ENCODE measurements around the gene PHF1. TPM values are rescaled to one million over a fixed set of nuclear protein-coding genes. Genes with fewer than 3 reads are reported as not detected.

The PHF1 gene
- total and polyA plus RNA-seq, 2 of the 4 experiments (the other 2 are of a cell fraction), result 9.0 to 47.2 TPM

- Histone ChIP-seq H4K91ac (ENCODE audit: insufficient read depth, low read depth, low read length) (no peak overlapping the region), H3K4ac (ENCODE audit: low read depth, low read length) (no peak overlapping the region), H3K23ac (ENCODE audit: low read depth, low read length) (no peak overlapping the region), H2BK20ac (ENCODE audit: low read depth, low read length) (no peak overlapping the region), H4K5ac (ENCODE audit: low read depth, low read length) (no peak overlapping the region), H3K9ac (ENCODE audit: low read depth, low read length) (no peak overlapping the region), H2AK9ac (replicated peaks; ENCODE audit: low read depth, low read length, poor library complexity) (no peak overlapping the region), H3K36me3 (ENCODE audit: control insufficient read depth, insufficient read depth, low read length) (peaks cover 71% of the 10 kb centered on the region), H2BK120ac (ENCODE audit: low read depth, low read length) (no peak overlapping the region), H2BK5ac (ENCODE audit: low read depth, low read length, poor library complexity, severe bottlenecking) (no peak overlapping the region), H2BK15ac (ENCODE audit: low read depth, low read length) (no peak overlapping the region), H2AK5ac (ENCODE audit: low read depth, low read length) (no peak overlapping the region), H3K56ac (ENCODE audit: extremely low read depth, insufficient read depth, low read length) (no peak overlapping the region), H3K14ac (replicated peaks; ENCODE audit: low read depth, low read length) (no peak overlapping the region), H3K4me1 (ENCODE audit: control insufficient read depth, insufficient read depth, low read length) (no peaks in the 10 kb centered on the region), H4K20me1 (ENCODE audit: insufficient read depth, low read length) (no peaks in the 10 kb centered on the region), H3K4me3 (ENCODE audit: insufficient read depth, low read depth, low read length) (no peak overlapping the region), H3K9me1 (ENCODE audit: insufficient read depth, low read length) (no peaks in the 10 kb centered on the region; the same call in 1 of the 2 replicates), H3K18ac (ENCODE audit: low read depth, low read length) (no peak overlapping the region), H3K4me2 (ENCODE audit: low read depth, low read length) (no peak overlapping the region), H3K9me3 (ENCODE audit: control insufficient read depth, insufficient read depth, low read length) (no peaks in the 10 kb centered on the region), H3K27me3 (ENCODE audit: control insufficient read depth, insufficient read depth, low read length) (no peaks in the 10 kb centered on the region), H4K8ac (ENCODE audit: low read depth in 2 of 2, low read length in 2 of 2) (no peak overlapping the region), H2AFZ (replicated peaks; ENCODE audit: low read length, poor library complexity) (no peak overlapping the region), H3K27ac (ENCODE audit: insufficient read depth, low read length) (no peak overlapping the region), H3K79me1 (ENCODE audit: low read depth in 1 of 2, low read length in 2 of 2) (peaks cover 0 to 9% of the 10 kb centered on the region in 2 experiments; a peak in 2 of 4 replicates)
- CTCF ChIA-PET, result no interaction called here
- DNase-seq (no peak), ATAC-seq (ENCODE audit: low read depth) (no peak)
- TF ChIP-seq MAZ (IDR thresholded peaks at IDR 0.05; ENCODE audit: borderline replicate concordance, low read depth, low read length), result no peak
- TF ChIP-seq, protein P1, sequence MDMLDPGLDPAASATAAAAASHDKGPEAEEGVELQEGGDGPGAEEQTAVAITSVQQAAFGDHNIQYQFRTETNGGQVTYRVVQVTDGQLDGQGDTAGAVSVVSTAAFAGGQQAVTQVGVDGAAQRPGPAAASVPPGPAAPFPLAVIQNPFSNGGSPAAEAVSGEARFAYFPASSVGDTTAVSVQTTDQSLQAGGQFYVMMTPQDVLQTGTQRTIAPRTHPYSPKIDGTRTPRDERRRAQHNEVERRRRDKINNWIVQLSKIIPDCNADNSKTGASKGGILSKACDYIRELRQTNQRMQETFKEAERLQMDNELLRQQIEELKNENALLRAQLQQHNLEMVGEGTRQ (IDR thresholded peaks at IDR 0.05; ENCODE audit: low read depth, low read length), result no peak
- no peak for TF ChIP-seq FOS (IDR thresholded peaks at IDR 0.05; ENCODE audit: low read depth, low read length)
- TF ChIP-seq SMC3 (IDR thresholded peaks at IDR 0.05; ENCODE audit: low read depth, low read length), result no peak
- TF ChIP-seq CTCF (conservative IDR thresholded peaks at IDR 0.05; ENCODE audit: low read depth, low read length), result no peak
- TF ChIP-seq RFX5 (IDR thresholded peaks at IDR 0.05; ENCODE audit: low read depth, low read length), result no peak
- no peak for TF ChIP-seq ELK1 (IDR thresholded peaks at IDR 0.05; ENCODE audit: borderline replicate concordance, low read depth, low read length)
- TF ChIP-seq MXI1 (IDR thresholded peaks at IDR 0.05; ENCODE audit: borderline replicate concordance, low read depth, low read length), result no peak
- no peak for TF ChIP-seq NFE2L2 (IDR thresholded peaks at IDR 0.05; ENCODE audit: low read depth, low read length)
- TF ChIP-seq POLR2A (IDR thresholded peaks at IDR 0.05; ENCODE audit: low read depth, low read length), result no peak
- no peak for TF ChIP-seq MAFK (IDR thresholded peaks at IDR 0.05; ENCODE audit: low read depth, low read length)
- intact Hi-C loops (cut with micrococcal nuclease) (no loop called here), in situ Hi-C loops (cut with MboI; ENCODE audit: low sequenced_read_pairs) (no loop called here), dilution Hi-C loops (cut with HindIII; ENCODE audit: low sequenced_read_pairs, unreplicated experiment) (no loop called here)
- POLR2A ChIA-PET (ENCODE audit: unreplicated experiment), result no interaction called here
- BruUV-seq (replicated peaks), result no TSS peak
- WGBS, 2 experiments (ENCODE audit: extremely low coverage in 2 of 2, insufficient read length in 1 of 2), result 90% methylated on average over 2 of the region's 8 CpGs; no CpG with 5 or more reads in 1 of the 2 experiments
Measured at GRCh38 chr6:33442283-33442682, 31.5 kb downstream of the PHF1 start.
